GM19372 (cell line): Measurements from ENCODE around the gene CRISP2.

Experiments used
- ATAC-seq: cut with Tn5 transposase; IDR thresholded peaks from one replicate; pipeline ENCODE4 v1.9.1; 2021; ENCODE audit warnings: mild to moderate bottlenecking, low read depth, moderate library complexity; ENCODE audit not compliant: unreplicated experiment

The CRISP2 gene

DNA sequence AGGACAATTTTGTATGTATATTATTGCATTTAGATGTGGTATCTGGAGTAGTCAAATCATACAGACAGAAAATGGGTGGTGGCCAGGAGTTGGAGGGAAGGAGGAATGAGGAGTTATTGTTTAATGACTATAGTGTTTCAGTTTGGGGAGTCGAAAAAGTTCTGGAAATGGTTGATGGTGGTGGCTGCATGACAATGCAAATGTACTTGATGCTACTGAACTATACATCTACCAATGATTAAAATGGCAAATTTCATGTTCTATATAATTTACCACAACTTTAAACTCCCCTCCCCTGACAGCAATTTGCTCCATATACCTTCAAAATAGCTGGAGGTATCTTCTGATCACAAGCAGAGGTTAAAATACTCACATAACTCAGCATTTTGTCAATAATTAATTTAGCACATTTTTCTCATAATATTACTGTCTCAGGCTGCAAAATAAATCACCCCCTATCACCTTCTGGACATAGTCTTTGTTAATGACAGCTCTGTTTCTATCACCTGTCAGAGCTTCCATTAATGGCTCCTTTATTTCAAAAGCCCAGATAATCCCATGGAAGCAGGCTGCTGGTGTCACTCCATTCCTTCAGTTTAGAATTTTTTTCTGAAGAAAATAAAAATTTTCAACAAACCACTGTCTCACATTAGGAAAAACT lies 51.0 kb downstream of the CRISP2 start:
- ATAC-seq = no peak

DNA sequence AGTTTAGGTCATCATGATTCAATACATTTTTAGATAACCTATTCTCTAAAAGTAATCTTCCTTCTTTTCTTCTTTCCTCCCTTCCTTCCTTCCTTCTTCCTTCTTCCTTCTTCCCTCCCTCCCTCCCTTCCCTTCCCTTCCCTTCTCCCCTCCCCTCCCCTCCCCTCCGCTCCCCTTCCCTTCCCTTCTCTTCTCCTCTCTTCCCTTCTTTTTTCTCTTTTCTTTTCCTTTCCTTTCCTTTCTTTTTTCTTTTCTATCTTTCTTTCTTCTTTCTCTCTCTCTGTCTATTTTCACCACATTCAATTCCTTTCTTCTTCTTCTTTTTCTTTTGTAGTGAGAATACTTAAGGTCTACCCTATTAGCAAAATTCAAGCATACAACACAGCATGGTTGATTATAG lies 59.4 kb downstream of the CRISP2 start:
- ATAC-seq = no peak

DNA sequence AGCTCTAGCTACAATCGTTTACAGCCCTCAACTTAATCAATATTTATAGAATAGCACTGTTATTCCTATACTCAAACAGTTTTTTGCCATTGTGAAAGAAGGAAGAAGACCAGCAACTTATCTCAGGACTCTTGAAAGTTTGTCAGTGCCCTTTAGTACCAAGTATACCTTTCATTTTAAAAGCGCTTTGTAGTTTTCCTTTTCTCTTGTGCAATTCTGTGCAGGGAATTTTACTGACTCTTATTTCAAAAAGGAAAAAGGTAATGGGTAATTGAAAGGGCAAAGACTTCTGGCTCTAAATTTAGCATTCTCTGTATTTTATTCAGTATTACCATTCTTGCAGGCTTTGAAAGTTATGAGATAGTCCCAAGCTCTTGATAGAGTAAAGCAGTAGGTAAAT lies 59.9 kb downstream of the CRISP2 start:
- ATAC-seq = no peak

DNA sequence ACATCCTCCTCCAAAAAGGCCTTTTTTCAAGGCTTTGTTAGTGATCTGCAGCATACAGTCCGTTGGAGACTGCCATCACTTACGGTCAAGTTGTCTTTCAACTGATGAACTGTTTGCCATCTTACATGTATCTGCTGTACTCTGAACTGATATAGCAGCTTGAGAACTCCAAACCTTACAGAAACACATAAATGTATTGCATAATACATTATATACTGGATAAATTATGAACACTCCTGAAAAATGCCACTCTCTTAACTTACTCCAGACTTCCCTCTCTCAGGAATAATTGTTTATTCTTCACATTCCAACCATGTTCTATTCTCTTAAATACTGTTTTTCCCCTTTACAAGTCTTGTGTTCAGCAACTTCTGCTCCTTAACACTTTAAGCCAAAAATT lies 62.1 kb downstream of the CRISP2 start:
- ATAC-seq = no peak

DNA sequence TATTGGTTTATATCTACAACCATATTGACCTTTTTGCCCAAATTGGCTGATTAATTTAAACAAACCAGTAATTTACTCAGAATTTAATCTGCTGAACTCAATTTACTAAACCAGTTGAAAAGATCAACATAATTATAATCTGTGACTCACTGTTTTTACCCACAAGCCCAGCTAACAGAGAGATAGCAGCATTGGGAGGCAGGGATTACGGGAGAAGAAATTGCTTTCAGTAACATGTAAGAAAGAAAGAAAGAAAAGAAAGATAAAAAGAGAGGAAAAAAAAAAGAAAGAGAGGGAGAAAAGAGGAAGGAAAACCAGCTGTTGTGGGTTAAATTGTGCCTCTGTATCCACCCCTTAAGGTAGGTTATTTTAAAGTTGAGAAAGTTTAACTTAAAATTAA lies 63.4 kb downstream of the CRISP2 start:
- no peak for ATAC-seq

DNA sequence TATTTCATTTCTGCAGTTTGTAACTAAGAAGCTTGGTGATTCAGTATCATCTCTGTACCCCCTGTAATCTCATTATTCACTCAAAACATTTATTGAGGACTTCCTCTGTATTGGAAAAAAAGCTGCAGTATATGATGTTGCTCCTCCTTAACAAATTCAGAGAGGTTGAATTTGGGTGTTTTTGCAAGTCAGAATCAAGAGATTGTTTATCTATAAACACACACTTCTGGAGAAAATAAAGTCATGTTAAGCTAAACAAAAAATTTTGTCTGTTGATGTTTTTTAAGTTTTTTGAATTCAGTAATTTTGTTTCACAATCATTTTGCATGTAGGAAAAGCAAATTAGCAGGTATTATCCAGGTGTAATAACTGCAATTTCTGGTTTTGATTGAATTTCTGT lies 65.3 kb downstream of the CRISP2 start:
- no peak for ATAC-seq

DNA sequence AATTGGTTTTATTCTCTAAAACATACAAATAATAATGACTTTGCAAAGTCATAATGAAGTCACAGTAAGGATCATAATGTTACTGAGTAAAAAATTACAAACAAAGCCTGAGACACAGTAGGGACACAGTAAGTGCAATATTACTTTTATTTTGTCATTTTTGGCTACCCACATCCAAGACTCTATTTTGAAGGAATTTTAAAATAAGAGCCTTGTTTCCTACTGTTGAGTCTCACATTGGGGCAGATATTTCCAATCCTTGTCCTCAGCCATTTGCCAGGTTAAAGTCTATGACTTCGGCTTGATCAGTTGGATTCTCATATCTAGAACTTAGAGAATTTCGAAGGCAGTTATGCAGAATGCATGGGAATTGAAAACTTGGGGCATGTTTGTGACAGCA lies 65.9 kb downstream of the CRISP2 start:
- no peak for ATAC-seq

DNA sequence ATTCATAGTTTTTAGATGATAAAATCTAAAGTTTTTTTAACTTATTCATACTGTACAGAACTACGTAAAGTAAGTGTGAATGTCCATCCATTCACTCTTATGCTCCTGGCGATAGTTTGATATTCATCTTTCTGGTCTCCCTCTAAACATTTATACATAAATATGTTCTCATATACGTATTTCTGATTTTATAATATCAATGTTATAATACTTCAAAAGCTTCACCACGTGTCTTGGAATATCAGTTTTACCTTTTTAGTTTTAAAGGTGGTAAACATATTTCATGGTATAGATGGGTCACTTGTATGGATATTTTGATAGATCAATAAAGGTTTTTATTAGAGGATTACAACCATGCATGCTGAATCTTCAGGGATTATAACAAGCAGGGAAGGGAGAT lies 66.4 kb downstream of the CRISP2 start:
- ATAC-seq = no peak

DNA sequence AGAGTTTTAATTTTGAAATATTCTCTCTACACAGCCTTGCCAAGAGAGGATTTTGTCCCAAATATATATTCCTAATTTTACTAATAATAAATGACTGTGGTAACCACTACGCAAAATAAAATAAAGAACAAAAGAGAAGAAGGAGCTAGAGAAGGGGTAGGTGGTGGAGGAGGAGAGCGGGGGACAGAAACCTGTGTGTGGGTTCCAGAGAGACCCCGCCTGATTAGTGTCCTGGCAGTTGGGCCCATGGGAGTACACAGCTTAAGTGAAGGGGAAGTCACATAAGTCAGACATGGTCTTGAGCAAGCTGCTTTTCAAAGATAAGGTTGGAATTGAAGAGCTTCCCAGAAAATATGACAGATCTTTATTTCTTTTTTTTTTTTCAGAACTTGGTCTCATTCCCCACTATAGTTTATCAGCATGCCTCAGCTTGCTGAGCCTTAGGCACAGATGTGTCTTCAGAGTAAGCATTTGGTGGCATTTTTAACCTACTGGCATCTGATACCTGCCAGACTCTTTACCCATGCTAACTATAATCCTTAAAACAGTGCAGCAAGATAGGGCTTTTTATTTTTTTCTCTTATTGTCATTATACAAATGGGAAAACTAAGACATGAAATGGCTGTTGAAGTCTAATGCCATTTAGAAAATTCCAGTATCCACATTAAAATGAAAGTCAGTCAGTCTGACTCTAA lies 67.1 kb downstream of the CRISP2 start:
- ATAC-seq = no peak

DNA sequence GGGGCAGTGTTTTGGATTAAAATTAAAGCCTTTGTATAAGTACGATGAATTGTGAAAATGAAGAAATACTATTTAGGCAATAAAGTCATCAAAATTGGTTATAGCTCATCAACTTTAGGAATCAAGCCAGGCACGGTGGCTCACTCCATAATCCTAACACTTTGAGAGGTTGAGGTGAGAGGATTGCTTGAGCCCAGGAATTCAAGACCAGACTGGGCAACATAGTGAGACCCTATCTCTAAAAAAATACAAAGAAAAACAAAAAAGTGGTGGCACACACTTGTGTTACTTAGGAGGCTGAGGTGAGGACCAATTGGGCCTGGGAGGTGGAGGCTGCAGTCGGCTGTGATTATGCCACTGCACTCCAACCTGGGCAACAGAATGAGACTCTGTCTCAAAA lies 68.2 kb downstream of the CRISP2 start:
- ATAC-seq = no peak
